Fibroblast of lung (primary cell): ENCODE measurements around the gene HIPK3.

ENCODE experiments used
- EZH2 ChIP-seq: IDR thresholded peaks from 2 replicates; pipeline ENCODE4 v1.5.1; 2012; ENCODE audit warnings: low read length, control low read depth, mild to moderate bottlenecking; ENCODE audit errors: missing control alignments
- TF ChIP-seq, protein P1 (sequence below), 2 donors: IDR thresholded peaks in 1 of 2; conservative IDR thresholded peaks in 1 of 2; 1 replicate in 1 of 2; 2 replicates in 1 of 2; pipeline ENCODE4 v1.5.1; 2011 to 2012; ENCODE audit warnings: low read length in 2 of 2, control low read depth in 1 of 2, inconsistent platforms in 1 of 2, low read depth in 1 of 2, mild to moderate bottlenecking in 1 of 2

- TF ChIP-seq, protein P1, sequence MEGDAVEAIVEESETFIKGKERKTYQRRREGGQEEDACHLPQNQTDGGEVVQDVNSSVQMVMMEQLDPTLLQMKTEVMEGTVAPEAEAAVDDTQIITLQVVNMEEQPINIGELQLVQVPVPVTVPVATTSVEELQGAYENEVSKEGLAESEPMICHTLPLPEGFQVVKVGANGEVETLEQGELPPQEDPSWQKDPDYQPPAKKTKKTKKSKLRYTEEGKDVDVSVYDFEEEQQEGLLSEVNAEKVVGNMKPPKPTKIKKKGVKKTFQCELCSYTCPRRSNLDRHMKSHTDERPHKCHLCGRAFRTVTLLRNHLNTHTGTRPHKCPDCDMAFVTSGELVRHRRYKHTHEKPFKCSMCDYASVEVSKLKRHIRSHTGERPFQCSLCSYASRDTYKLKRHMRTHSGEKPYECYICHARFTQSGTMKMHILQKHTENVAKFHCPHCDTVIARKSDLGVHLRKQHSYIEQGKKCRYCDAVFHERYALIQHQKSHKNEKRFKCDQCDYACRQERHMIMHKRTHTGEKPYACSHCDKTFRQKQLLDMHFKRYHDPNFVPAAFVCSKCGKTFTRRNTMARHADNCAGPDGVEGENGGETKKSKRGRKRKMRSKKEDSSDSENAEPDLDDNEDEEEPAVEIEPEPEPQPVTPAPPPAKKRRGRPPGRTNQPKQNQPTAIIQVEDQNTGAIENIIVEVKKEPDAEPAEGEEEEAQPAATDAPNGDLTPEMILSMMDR (conservative IDR thresholded peaks at IDR 0.05 in 1 of 2, IDR thresholded peaks at IDR 0.05 in 1 of 2; ENCODE audit: low read depth in 1 of 2, low read length in 2 of 2) = no peak
- no peak for TF ChIP-seq EZH2
These were observed 63.0 kb downstream of the HIPK3 start for GRCh38 chr11:33320016-33320813.
